GM10266 (cell line): Measurements from ENCODE around the gene PSMB8.
"Not testable (repeated sequence)": the region's sequence is repeated elsewhere in the genome, so short reads cannot be mapped to it uniquely, and the experiment has no call there.

Experiments
- DNase-seq: peaks from one replicate; pipeline ENCODE4 v3.0.0; 2012; ENCODE audit errors: extremely low spot score
- CTCF ChIP-seq: IDR thresholded peaks from 2 replicates; pipeline ENCODE4 v1.5.1; 2012; ENCODE audit warnings: mild to moderate bottlenecking, low read depth; ENCODE audit not compliant: control insufficient read depth, insufficient read depth; ENCODE audit errors: missing control alignments

PSMB8 gene

GRCh38 chr6:32809171-32809570 is 34.7 kb downstream of the PSMB8 start:
- no peak for TF ChIP-seq CTCF
- no peak for DNase-seq

DNA sequence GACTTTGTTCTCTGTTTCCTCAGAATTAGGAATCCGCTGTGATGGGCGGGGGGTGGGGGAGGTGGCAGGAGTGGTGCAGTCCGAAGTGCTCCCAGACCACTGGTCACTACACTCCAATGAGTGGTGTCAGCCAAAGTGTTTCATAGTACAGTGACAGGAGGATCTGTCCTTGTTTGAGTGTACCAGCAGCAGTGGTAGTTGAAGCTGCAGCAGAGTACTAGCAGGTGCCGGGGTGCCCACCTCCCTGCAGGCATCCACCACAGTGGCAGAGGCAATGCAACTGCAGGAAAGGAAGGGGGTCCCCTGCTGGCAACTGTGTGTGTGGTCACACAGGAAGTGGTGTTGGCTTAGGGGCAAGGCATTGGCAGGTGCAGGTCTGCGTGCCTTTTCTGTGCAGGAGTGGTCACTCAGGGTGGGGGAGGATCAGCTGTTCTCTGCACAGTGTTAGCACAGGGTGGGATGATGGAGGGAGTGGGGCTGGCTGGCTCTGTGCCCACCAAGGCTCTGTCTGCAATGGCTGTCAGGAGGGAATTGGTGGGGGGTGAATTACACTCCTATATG is 36.7 kb downstream of the PSMB8 start:
- no peak for DNase-seq
- TF ChIP-seq CTCF: no peak

DNA sequence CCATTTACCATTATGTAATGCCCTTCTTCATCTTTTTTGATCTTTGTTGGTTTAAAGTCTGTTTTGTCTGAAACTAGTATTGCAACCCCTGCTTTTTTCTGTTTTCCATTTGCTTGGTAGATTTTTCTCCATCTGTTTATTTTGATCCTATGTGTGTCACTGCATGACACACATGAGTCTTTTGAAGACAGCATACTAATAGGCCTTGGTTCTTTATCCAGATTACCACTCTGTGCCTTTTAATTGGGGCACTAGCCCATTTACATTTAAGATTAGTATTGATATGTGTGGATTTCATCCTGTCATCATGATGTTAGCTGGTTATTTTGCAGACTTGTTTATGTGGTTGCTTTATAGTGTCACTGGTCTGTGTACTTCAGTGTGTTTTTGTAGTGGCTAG is 38.4 kb downstream of the PSMB8 start:
- DNase-seq: not testable (repeated sequence)

- no peak for DNase-seq
- TF ChIP-seq CTCF: no peak
Observed at GRCh38 chr6:32803416-32803815, 40.4 kb downstream of the PSMB8 start.

DNA sequence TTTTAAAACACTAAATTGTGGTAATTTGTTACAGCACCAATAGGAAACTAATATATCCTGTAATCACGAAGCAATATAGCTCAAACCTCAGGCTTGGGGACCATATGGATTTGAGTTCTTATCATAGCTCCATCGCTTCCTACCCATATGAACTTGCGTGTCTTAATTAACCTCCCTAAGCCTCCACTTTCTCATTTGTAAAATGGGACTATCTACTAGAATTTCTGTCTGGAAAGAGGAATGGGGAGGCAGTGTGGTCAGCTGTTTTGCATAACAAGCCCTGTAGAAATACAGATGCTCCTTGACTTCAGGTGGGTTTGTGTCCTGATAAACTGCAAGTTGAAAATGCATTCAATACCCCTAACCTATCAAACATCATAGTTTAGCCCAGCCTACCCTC is 44.1 kb downstream of the PSMB8 start:
- TF ChIP-seq CTCF: no peak
- no peak for DNase-seq

GRCh38 chr6:32799168-32799567 is 44.7 kb downstream of the PSMB8 start:
- no peak for TF ChIP-seq CTCF
- no peak for DNase-seq

GRCh38 chr6:32796848-32797776 is 46.7 kb downstream of the PSMB8 start:
- TF ChIP-seq CTCF: peak; percentile 91
- DNase-seq: peak; percentile 55

- TF ChIP-seq CTCF: no peak
- DNase-seq: no peak
Observed at GRCh38 chr6:32794510-32794909, 49.3 kb downstream of the PSMB8 start.
